Fibroblast of lung (primary cell): ENCODE data around the gene JAKMIP3. TPM values are rescaled to one million over a fixed set of nuclear protein-coding genes. Genes with fewer than 3 reads are reported as not detected.

ENCODE experiments used
- DNase-seq, 2 donors: peaks; one replicate each; pipeline versions ENCODE4 v3.0.0 to v3.0.0-alpha.2; 2010; ENCODE audit warnings: low read depth in 2 of 2
- H2AFZ ChIP-seq: 2 replicates; pipeline ENCODE4 v1.5.1; 2012; ENCODE audit warnings: low read length, control low read depth, inconsistent platforms
- H3K27ac ChIP-seq: 2 replicates; pipeline ENCODE4 v1.5.1; 2011; ENCODE audit warnings: low read length, control low read depth; ENCODE audit not compliant: insufficient read depth
- H3K27me3 ChIP-seq: 2 replicates; pipeline ENCODE4 v1.5.1; 2011; ENCODE audit warnings: mild to moderate bottlenecking, low read length; ENCODE audit not compliant: control insufficient read depth, insufficient read depth
- H3K36me3 ChIP-seq: 2 replicates; pipeline ENCODE4 v1.5.1; 2011; ENCODE audit warnings: low read length; ENCODE audit not compliant: control insufficient read depth, insufficient read depth
- H3K4me1 ChIP-seq: 2 replicates; pipeline ENCODE4 v1.5.1; 2011; ENCODE audit warnings: low read length; ENCODE audit not compliant: control insufficient read depth, insufficient read depth; ENCODE audit errors: extremely low read depth
- H3K4me2 ChIP-seq: 2 replicates; pipeline ENCODE4 v1.5.1; 2011; ENCODE audit warnings: low read length, control low read depth; ENCODE audit not compliant: insufficient read depth; ENCODE audit errors: extremely low read depth
- H3K4me3 ChIP-seq, 4 experiments: fragments of 200-600 bp in 1 of 4; sonication (generic) in 1 of 4; replicated peaks in 1 of 4; 2 replicates each; pipeline ENCODE4 v1.5.1; 2011 to 2016; ENCODE audit warnings: low read length in 4 of 4, low read depth in 3 of 4, mild to moderate bottlenecking in 3 of 4, control low read depth in 2 of 4, inconsistent platforms in 1 of 4, mixed read lengths in 1 of 4; ENCODE audit not compliant: insufficient read depth in 1 of 4; ENCODE audit errors: control extremely low read depth in 1 of 4
- H3K79me2 ChIP-seq: 2 replicates; pipeline ENCODE4 v1.5.1; 2012; ENCODE audit warnings: mild to moderate bottlenecking, low read length, inconsistent platforms; ENCODE audit not compliant: control insufficient read depth, insufficient read depth
- H3K9ac ChIP-seq: 2 replicates; pipeline ENCODE4 v1.5.1; 2011; ENCODE audit warnings: mild to moderate bottlenecking, low read length, control low read depth; ENCODE audit not compliant: insufficient read depth
- H3K9me3 ChIP-seq: 2 replicates; pipeline ENCODE4 v1.5.1; 2012; ENCODE audit warnings: low read depth, low read length; ENCODE audit not compliant: control insufficient read depth, insufficient read depth
- H4K20me1 ChIP-seq: 2 replicates; pipeline ENCODE4 v1.5.1; 2011; ENCODE audit warnings: low read length; ENCODE audit not compliant: control insufficient read depth, insufficient read depth; ENCODE audit errors: extremely low read depth
- EZH2 ChIP-seq: IDR thresholded peaks from 2 replicates; pipeline ENCODE4 v1.5.1; 2012; ENCODE audit warnings: low read length, control low read depth, mild to moderate bottlenecking; ENCODE audit errors: missing control alignments
- polyA plus RNA-seq, 2 donors: library from polyadenylated mRNA; depleted of rRNA in 1 of 2; stranded (reverse) in 1 of 2; unstranded in 1 of 2; fragments of >200 nt; gene quantifications; 2 replicates each; pipeline ENCODE4 v1.2.1, GENCODE V29; 2011 to 2012; ENCODE audit warnings: missing spikeins in 1 of 2
- total RNA-seq: library from RNA; depleted of rRNA; stranded (reverse); fragments of >200 nt; gene quantifications from 2 replicates; pipeline ENCODE4 v1.2.1, GENCODE V29; 2014
- TF ChIP-seq, protein P1 (sequence below), 2 donors: IDR thresholded peaks in 1 of 2; conservative IDR thresholded peaks in 1 of 2; 1 replicate in 1 of 2; 2 replicates in 1 of 2; pipeline ENCODE4 v1.5.1; 2011 to 2012; ENCODE audit warnings: low read length in 2 of 2, control low read depth in 1 of 2, inconsistent platforms in 1 of 2, low read depth in 1 of 2, mild to moderate bottlenecking in 1 of 2

The JAKMIP3 gene
- total and polyA plus RNA-seq, 2 donors (not counting 1 experiment from before 2014, with no cell fraction given) = 0.17 TPM

DNA sequence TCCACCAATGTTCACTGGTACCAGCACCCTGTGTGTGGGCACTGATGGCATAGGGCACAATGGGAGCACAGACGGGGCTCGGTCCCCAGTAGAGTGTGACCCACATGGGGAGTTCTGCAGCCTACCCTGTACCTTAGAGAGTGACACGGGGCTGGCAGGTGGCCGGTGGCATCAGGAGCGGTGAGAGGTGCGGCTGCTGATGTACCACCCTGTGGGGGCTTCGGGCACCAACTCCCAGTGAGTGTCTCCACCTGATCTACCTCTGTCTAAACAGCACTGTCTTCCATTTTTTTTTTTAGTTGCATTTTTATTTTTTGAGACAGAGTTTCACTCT, 4.1 kb downstream of the JAKMIP3 start:
- Histone ChIP-seq H3K9me3 (no peaks in the 10 kb centered on the region), H3K4me2 (no peak overlapping the region), H3K9ac (no peak overlapping the region), H3K27me3 (no peaks in the 10 kb centered on the region), H3K36me3 (no peaks in the 10 kb centered on the region), H3K4me3 (no peak overlapping the region), H3K27ac (no peak overlapping the region), H3K4me1 (no peaks in the 10 kb centered on the region), H3K79me2 (no peaks in the 10 kb centered on the region), H4K20me1 (no peaks in the 10 kb centered on the region), H2AFZ (no peak overlapping the region)
- no peak for DNase-seq
- no peak for TF ChIP-seq EZH2
- TF ChIP-seq, protein P1, sequence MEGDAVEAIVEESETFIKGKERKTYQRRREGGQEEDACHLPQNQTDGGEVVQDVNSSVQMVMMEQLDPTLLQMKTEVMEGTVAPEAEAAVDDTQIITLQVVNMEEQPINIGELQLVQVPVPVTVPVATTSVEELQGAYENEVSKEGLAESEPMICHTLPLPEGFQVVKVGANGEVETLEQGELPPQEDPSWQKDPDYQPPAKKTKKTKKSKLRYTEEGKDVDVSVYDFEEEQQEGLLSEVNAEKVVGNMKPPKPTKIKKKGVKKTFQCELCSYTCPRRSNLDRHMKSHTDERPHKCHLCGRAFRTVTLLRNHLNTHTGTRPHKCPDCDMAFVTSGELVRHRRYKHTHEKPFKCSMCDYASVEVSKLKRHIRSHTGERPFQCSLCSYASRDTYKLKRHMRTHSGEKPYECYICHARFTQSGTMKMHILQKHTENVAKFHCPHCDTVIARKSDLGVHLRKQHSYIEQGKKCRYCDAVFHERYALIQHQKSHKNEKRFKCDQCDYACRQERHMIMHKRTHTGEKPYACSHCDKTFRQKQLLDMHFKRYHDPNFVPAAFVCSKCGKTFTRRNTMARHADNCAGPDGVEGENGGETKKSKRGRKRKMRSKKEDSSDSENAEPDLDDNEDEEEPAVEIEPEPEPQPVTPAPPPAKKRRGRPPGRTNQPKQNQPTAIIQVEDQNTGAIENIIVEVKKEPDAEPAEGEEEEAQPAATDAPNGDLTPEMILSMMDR (conservative IDR thresholded peaks at IDR 0.05 in 1 of 2, IDR thresholded peaks at IDR 0.05 in 1 of 2; ENCODE audit: low read depth in 1 of 2, low read length in 2 of 2) = no peak

DNA sequence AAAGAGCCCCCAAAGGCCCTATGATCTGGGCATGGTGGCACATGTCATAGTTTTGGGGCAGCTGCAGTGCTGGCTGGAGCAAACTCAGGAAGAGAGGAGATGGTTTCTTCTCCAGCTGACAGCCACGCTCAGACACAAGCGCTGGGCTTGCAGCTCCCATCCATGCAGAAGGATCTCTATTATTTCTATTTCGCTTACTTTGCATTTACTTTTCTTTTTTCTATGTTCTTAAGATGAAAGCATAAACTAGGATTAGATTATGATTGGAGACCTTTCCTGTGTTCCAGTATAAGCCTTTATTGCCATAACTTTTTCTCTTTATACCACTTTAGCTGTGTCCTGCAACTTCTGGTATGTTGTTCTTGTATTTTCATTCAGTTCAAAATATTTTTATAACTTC, 5.0 kb downstream of the JAKMIP3 start:
- Histone ChIP-seq H3K4me2 (no peak overlapping the region), H2AFZ (no peak overlapping the region), H3K27ac (no peak overlapping the region), H3K4me3 (no peak overlapping the region), H4K20me1 (no peaks in the 10 kb centered on the region), H3K9ac (no peak overlapping the region), H3K27me3 (no peaks in the 10 kb centered on the region), H3K36me3 (no peaks in the 10 kb centered on the region), H3K9me3 (no peaks in the 10 kb centered on the region), H3K4me1 (no peaks in the 10 kb centered on the region), H3K79me2 (no peaks in the 10 kb centered on the region)
- TF ChIP-seq EZH2 = no peak
- TF ChIP-seq, protein P1 (conservative IDR thresholded peaks at IDR 0.05 in 1 of 2, IDR thresholded peaks at IDR 0.05 in 1 of 2; ENCODE audit: low read depth in 1 of 2, low read length in 2 of 2) = no peak
- no peak for DNase-seq

DNA sequence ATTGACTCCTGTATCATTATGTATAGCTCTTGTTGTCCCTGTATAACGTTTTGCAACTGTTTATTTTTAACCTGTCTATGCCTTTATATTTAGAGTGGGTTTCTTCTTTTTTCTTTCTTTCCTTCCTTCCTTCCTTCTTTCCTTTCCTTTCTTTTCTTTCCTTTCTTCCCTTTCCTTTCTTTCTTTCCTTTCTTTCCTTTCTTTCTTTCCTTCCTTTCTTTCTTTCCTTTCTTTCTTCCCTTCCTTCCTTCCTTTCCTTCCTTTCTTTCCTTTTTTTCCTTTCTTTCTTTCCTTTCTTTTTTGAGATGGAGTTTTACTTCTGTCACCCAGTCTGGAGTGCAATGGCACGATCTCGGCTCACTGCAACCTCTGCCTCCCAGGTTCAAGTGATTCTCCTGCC, 5.9 kb downstream of the JAKMIP3 start:
- H3K27ac ChIP-seq = no peak overlapping the region
- H3K36me3 ChIP-seq = no peaks in the 10 kb centered on the region
- H3K4me3 ChIP-seq = no peak overlapping the region
- no peak overlapping the region for H2AFZ ChIP-seq
- no peaks in the 10 kb centered on the region for H3K4me1 ChIP-seq
- H4K20me1 ChIP-seq = no peaks in the 10 kb centered on the region
- no peak overlapping the region for H3K9ac ChIP-seq
- H3K4me2 ChIP-seq = no peak overlapping the region
- no peaks in the 10 kb centered on the region for H3K79me2 ChIP-seq
- no peak for DNase-seq
- H3K9me3 ChIP-seq = no peaks in the 10 kb centered on the region
- H3K27me3 ChIP-seq = no peaks in the 10 kb centered on the region
- TF ChIP-seq EZH2 = no peak
- TF ChIP-seq, protein P1 (conservative IDR thresholded peaks at IDR 0.05 in 1 of 2, IDR thresholded peaks at IDR 0.05 in 1 of 2; ENCODE audit: low read depth in 1 of 2, low read length in 2 of 2) = no peak
